A673 (cell line): ENCODE data around the gene LRRC4B. TPM values are rescaled to one million over a fixed set of nuclear protein-coding genes. Genes with fewer than 3 reads are reported as not detected.
"Not testable (repeated sequence)": the region's sequence is repeated elsewhere in the genome, so short reads cannot be mapped to it uniquely, and the experiment has no call there.

ENCODE experiments used
- BruUV-seq: library from RNA; stranded (reverse); fragments of 400-500 nt; replicated peaks from 2 replicates; lab custom pipeline; 2021; lab: Mats Ljungman, UMichigan
- CTCF ChIA-PET: fragments of 300-600 bp; sonication (Branson Sonifier 250); formaldehyde crosslinking; loops from one replicate; lab custom pipeline; 2022; ENCODE audit warnings: antibody characterized with exemption; lab: Charles Lee
- POLR2A ChIA-PET: fragments of 300-600 bp; sonication (Branson Sonifier 250); formaldehyde crosslinking; loops from one replicate; lab custom pipeline; 2022; ENCODE audit warnings: antibody characterized with exemption; ENCODE audit not compliant: low non-redundant PET; lab: Charles Lee
- DNase-seq: peaks from one replicate; pipeline ENCODE4 v3.0.0-alpha.2; 2015; ENCODE audit warnings: low spot score
- H3K27ac ChIP-seq: fragments of 200-600 bp; sonication (generic); 2 replicates; pipeline ENCODE4 v1.5.1; 2016; ENCODE audit warnings: mixed run types, low read depth, mild to moderate bottlenecking, mixed read lengths, antibody characterized with exemption, low read length; ENCODE audit not compliant: poor library complexity, severe bottlenecking
- H3K27me3 ChIP-seq: fragments of 200-600 bp; sonication (generic); replicated peaks from 2 replicates; pipeline ENCODE4 v1.6.1; 2017; ENCODE audit warnings: mixed run types, low read depth, mild to moderate bottlenecking, mixed read lengths, antibody characterized with exemption, low read length; ENCODE audit not compliant: insufficient read depth, poor library complexity
- H3K36me3 ChIP-seq: fragments of 200-600 bp; sonication (generic); 2 replicates; pipeline ENCODE4 v1.6.1; 2016; ENCODE audit warnings: mixed run types, mild to moderate bottlenecking, mixed read lengths, antibody characterized with exemption, low read length; ENCODE audit not compliant: insufficient read depth, poor library complexity, severe bottlenecking
- H3K4me1 ChIP-seq: fragments of 200-600 bp; sonication (generic); 2 replicates; pipeline ENCODE4 v1.6.1; 2017; ENCODE audit warnings: mixed run types, mild to moderate bottlenecking, mixed read lengths, antibody characterized with exemption, low read length; ENCODE audit not compliant: insufficient read depth, poor library complexity, severe bottlenecking
- H3K4me3 ChIP-seq: fragments of 200-600 bp; sonication (generic); 2 replicates; pipeline ENCODE4 v1.5.1; 2016; ENCODE audit warnings: low read depth, mixed run types, mild to moderate bottlenecking, mixed read lengths, low read length; ENCODE audit not compliant: poor library complexity, severe bottlenecking
- H3K9me3 ChIP-seq: fragments of 200-600 bp; sonication (generic); 2 replicates; pipeline ENCODE4 v1.6.1; 2016; ENCODE audit warnings: mixed run types, low read depth, mild to moderate bottlenecking, mixed read lengths, antibody characterized with exemption, low read length; ENCODE audit not compliant: poor library complexity, severe bottlenecking
- CTCF ChIP-seq: fragments of 300-800, 200-600 bp; sonication (generic); conservative IDR thresholded peaks from 2 replicates; pipeline ENCODE4 v1.5.1; 2017; ENCODE audit warnings: low read depth, mild to moderate bottlenecking, antibody characterized with exemption, low read length, moderate library complexity, mixed read lengths
- EZH2 ChIP-seq: fragments of 200-600 bp; sonication (generic); IDR thresholded peaks from 2 replicates; pipeline ENCODE4 v1.6.1; 2017; ENCODE audit warnings: borderline replicate concordance, low read depth, mild to moderate bottlenecking, mixed read lengths, antibody characterized with exemption, low read length; ENCODE audit not compliant: poor library complexity, severe bottlenecking
- intact Hi-C: fragments of 100-400 bp; cut with micrococcal nuclease; formaldehyde crosslinking; loops from one replicate; pipeline ENCODE4 v1.10.0; 2022; ENCODE audit not compliant: unreplicated experiment
- total RNA-seq: library from RNA; stranded (reverse); gene quantifications from 2 replicates; pipeline ENCODE4 v1.2.3, GENCODE V29; 2021

The LRRC4B gene
- total RNA-seq, 1 experiment from 2014 or later, result 23.1 TPM

GRCh38 chr19:50601407-50602088 is 33.3 kb upstream of the LRRC4B start:
- Histone ChIP-seq H3K4me3 (no peak overlapping the region), H3K36me3 (no peaks in the 10 kb centered on the region), H3K4me1 (no peaks in the 10 kb centered on the region), H3K27me3 (peaks cover 9% of the 10 kb centered on the region), H3K27ac (no peak overlapping the region), H3K9me3 (no peaks in the 10 kb centered on the region)
- BruUV-seq, result no TSS peak
- CTCF ChIA-PET, result no interaction called here
- TF ChIP-seq EZH2, result no peak
- no peak for DNase-seq
- intact Hi-C loops, result no loop called here
- POLR2A ChIA-PET, result interaction anchor here (0.6 kb wide), 1 partner anchor 69 kb away, joined by 4 read pairs; no protein-coding TSS in a partner anchor

DNA sequence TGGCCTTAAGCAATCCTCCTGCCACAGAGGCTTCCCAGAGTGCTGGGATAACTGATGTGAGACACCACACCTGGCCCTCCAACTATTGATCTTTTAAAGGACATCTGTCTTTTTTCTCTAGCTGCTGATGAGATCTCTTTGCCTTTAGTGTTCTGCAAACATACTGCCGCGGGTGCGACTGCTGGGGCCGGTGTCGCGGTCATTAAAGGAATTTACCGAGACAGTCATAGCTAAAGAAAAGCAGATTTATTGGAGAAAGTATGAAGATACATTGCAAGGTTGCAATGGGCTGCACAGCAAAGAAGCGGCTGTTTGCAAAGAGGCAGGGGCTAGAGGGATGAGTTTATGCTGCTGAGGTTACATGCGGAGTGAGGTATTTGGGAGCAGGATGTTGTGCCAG is 31.2 kb upstream of the LRRC4B start:
- no peaks in the 10 kb centered on the region for H3K9me3 ChIP-seq
- BruUV-seq, result no TSS peak
- TF ChIP-seq EZH2, result no peak
- no peak for TF ChIP-seq CTCF
- ChIA-PET CTCF (no interaction called here), POLR2A (no interaction called here)
- no peaks in the 10 kb centered on the region for H3K4me1 ChIP-seq
- DNase-seq, result no peak
- no peak overlapping the region for H3K4me3 ChIP-seq
- no peaks in the 10 kb centered on the region for H3K36me3 ChIP-seq
- peaks cover 9% of the 10 kb centered on the region for H3K27me3 ChIP-seq
- H3K27ac ChIP-seq, result no peak overlapping the region
- intact Hi-C loops, result no loop called here

DNA sequence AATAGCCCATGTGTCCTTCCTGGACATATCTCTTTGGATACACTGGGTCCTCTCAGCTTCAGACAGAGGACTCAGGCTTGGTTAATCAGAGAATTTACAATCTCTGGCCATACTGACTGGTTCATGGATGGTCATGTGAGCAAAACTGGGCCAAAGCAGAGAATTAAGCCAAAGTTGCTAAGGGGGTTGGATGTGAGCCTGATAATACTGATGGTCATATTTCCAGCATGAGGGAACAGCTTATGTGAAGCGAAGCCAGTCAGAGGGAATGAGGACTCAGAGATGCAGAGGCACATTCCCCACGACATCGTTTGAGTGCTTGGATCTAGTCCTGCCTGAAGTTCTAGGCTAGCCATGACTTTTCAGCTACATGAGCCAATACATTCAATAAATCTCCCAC is 22.0 kb upstream of the LRRC4B start:
- H3K27me3 ChIP-seq, result no peaks in the 10 kb centered on the region
- no peak overlapping the region for H3K27ac ChIP-seq
- H3K9me3 ChIP-seq, result no peaks in the 10 kb centered on the region
- no peaks in the 10 kb centered on the region for H3K4me1 ChIP-seq
- H3K4me3 ChIP-seq, result no peak overlapping the region
- ChIA-PET CTCF (no interaction called here), POLR2A (no interaction called here)
- no TSS peak for BruUV-seq
- TF ChIP-seq CTCF, result no peak
- no peak for TF ChIP-seq EZH2
- intact Hi-C loops, result no loop called here
- DNase-seq, result no peak
- no peaks in the 10 kb centered on the region for H3K36me3 ChIP-seq

- H3K27ac ChIP-seq, POLR2A ChIA-PET, intact Hi-C loops, H3K4me3 ChIP-seq, BruUV-seq, H3K27me3 ChIP-seq, H3K9me3 ChIP-seq, H3K36me3 ChIP-seq, H3K4me1 ChIP-seq, CTCF ChIA-PET, DNase-seq: not testable (repeated sequence)
Observed at GRCh38 chr19:50581795-50582660, 13.8 kb upstream of the LRRC4B start.
